HG02588 (cell line): ENCODE data around the gene DLG3.
A peak's percentile ranks its signal among the peaks of the same experiment; 100 is the strongest.
"Not testable (repeated sequence)": the region's sequence is repeated elsewhere in the genome, so short reads cannot be mapped to it uniquely, and the experiment has no call there.

Source experiments
- ATAC-seq: cut with Tn5 transposase; IDR thresholded peaks from one replicate; pipeline ENCODE4 v1.9.1; 2021; ENCODE audit warnings: mild to moderate bottlenecking, moderate library complexity; ENCODE audit not compliant: unreplicated experiment

Gene DLG3

DNA sequence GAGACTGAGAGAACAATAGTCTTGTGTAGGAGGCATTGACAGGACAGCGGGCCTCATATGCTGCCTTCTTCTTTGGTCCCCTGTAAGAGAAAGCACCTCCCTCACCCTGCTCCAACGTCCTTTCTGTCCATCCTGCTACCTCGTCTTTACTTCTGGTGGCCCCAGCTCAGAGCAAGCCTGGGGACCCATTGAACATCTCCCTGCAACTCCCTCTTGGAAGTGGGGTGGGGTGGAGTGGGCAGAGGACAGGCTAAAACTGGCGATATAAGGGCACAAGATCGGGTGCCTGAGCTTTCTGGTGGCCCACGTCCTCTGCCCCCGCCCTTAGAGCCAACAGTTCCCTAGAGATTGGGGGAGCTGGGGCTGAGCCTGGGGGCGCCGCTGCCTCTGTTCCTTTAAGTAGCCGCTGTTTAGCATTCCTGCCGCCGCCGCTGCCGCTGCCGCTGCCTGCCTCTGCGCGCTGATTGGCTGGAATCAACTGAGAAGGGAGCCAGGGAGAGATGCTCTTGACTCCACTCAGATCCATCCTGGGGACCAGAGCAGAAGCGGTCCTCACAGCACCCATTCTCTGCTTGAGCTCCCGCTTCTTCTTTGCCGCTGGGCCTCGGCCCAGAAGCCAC lies at the start of gene DLG3:
Gene DLG3 (plus strand): TSS at position 510 of the 620 bp plus-strand sequence. CDS start 367 bp downstream, outside the sequence.
- no peak for ATAC-seq

DNA sequence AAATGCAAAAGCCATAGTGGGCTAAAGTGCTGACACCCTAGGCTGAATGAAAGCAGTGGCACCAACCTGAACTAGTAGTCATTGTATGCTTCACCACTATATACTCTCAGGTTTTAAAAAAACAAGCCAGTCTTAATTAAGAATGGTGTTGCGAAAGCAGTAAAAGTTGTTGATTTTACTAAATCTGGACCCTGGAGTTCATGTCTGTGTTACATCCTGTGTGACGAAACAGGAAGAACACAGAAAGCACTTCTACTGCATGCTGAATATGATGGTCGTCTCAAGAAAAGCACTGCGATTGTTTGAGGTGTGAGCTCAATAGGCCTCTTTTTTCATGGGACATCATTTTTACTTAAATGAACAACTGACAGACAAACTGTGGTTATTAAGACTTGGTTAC lies 45.7 kb upstream of the DLG3 start:
- no peak for ATAC-seq

DNA sequence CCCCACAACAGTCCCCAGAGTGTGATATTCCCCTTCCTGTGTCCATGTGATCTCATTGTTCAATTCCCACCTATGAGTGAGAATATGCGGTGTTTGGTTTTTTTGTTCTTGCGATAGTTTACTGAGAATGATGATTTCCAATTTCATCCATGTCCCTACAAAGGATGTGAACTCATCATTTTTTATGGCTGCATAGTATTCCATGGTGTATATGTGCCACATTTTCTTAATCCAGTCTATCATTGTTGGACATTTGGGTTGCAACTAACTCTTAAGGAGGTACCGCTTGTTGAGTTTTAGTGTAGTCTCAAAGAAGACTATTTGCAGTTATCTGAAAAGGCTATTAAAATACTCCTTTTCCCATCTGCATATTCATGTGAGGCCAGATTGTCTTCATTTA lies 44.5 kb upstream of the DLG3 start:
- ATAC-seq: not testable (repeated sequence)

DNA sequence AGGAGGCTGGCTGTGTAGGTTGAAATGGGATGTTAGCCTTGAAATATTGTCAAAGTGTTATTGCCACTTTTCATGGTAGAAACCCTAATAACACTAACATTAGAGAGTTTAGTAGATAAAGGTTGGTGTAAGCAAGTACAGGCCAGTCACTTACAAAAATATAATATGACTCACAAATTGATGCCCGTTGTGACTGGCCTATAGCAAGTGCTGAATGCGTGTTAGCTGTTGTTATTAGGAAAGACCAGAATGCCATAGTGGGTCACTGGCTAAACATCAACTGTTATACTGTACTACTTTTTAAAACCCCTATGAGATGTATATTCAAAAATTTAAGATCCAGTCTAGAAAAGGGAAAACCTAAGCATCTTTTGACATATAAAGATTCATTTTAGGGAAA lies 41.9 kb upstream of the DLG3 start:
- ATAC-seq: no peak

DNA sequence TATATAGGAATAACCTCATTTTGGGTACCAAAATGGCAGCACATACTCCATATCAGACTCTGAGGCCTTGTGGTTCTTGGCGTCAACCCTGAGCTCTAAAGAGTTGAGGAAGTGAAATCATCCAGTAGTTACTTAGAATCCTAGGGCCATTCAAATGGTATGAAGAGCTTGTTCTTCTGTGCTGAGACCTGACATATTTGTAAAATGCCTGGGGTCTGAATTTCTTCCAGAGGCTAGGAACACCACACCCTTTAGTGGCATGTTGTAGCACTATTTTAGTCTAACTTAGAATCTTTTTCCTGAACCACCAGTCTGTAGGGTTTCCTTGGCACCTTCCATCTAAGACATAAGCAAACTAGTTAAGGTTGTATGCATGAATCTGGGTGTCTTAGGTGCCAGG lies 39.6 kb upstream of the DLG3 start:
- no peak for ATAC-seq

DNA sequence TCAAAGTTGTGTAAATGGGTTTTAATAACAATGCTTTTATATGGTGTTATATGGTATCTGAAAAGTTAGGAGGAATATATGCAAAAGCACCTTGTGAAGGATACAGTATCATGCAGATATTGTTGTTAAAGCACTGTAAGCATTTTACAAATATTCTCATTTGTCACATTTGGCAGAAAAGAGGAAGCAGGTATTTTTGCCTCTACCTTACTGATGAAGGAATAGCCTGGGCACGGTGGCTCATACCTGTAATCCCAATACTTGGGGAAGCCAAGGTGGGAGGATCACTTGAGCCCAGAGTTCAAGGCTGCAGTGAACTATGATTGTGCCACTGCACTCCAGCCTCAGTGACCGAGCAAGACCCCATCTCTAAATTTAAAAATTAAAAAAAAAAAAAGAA lies 33.7 kb upstream of the DLG3 start:
- ATAC-seq: no peak

DNA sequence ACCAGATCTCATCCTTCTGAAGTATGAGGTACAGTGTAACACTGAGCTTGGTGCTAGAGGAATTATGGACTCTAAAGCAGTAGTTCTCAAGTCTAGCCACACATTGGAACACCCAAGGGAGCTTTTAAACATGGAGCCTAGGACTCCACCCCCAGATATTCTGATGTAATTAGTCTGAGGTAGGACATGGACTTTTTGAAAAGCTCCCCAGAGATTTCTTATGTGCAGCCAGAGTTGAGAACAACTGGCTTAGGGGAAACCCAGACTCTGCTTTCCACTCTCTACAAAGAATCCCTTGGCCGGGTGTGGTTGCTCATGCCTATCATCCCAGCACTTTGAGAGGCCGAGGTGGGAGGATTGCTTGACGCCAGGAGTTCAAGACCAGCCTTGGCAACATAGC lies 33.2 kb upstream of the DLG3 start:
- no peak for ATAC-seq

DNA sequence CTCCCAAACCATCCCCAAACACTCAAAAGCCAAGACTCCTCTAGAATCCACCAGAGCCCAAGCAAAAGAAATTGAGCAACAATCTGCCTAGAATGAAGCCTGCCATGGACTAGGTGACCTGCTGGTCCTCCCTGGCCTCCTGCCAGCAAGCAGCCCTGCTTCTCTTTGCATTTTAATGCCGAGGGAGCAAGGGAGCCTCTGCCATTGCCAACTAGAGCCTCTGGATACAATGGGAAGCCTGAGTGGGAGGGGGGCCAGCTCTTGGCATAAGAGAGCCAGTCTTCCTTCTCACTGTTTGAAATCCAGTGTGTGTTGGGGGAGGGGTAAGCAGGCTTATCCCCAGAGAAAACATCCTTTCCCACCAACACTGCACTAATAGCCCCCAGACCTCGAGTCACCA lies 23.0 kb upstream of the DLG3 start:
- no peak for ATAC-seq

DNA sequence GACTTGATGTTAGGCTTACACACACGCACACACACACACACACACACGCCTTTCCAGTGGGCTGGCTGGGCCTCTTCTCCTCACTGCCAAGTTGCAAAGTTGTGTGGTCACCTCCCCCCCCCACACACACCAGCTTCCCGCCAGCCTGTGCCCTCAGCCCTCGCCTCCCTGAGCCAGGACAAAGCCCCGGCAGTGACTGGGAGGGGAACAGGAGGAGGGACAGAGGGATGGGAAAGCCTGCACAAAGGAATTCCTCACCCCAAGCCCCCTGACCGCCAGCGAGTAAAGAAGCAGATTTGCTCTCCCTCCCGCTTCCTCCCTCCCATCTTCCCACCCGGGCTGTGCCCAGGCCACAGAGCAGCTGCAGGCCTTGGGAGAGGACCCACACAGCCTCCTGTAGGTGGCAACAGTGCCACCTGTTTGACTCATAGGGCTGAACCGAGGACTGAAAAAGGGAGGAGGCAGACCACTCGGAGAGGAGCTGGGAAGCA lies 21.7 kb upstream of the DLG3 start, which contains the start of gene GDPD2:
Gene GDPD2 (plus strand): TSS at position 464 of the 491 bp plus-strand sequence. CDS start 1,671 bp downstream, outside the sequence.
- no peak for ATAC-seq

DNA sequence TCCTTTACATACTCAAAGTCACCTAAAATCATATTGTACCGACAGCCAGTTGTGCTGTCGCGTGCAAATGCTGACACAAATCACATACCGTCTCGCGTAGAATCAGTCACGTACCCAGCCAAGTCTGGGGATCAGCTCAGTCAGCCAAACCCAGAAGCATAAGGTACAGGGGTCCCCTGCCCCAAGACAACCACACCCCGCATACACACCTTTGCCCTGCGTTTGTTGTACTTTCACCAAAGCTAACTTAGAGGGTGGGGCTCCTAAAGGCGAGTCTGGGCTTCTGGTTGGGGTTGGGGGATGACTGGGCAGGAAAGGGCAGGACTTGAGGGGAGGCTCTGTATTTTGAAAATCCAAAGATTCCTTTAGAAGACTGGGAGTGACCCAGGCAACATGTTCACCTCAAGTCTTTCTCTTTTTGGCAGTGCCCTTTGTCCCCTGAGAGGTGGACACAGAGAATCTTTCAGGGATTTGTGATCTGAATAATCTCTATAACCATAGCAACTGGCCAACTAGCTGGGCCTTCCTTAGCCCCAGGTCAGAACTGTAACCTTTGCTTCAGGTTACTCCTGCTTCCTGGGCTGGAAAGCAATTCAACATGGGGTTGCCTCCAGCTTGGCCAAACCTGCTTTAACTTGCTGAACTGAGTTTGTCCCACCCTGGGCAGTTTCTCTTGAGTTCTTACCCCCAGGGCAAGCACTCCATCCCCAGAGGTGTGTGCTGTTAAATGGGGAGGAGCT lies 20.5 kb upstream of the DLG3 start:
- no peak for ATAC-seq

DNA sequence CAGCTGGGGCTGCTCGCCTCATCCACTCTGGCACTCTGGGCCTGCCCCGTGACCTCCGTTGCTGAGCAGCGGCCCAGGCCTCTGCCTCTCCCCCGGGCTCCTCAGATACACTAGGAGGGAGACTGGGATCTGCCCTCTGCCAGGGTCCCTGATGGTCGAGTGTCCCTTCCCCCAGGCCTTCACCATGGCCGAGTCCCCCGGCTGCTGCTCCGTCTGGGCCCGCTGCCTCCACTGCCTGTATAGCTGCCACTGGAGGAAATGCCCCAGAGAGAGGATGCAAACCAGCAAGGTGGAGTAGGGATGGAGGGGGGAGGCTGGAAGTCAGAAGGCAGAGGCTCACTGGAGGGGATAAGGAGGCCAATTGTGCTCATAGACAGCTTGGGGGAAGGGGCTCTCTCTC lies 19.8 kb upstream of the DLG3 start:
- ATAC-seq: no peak

DNA sequence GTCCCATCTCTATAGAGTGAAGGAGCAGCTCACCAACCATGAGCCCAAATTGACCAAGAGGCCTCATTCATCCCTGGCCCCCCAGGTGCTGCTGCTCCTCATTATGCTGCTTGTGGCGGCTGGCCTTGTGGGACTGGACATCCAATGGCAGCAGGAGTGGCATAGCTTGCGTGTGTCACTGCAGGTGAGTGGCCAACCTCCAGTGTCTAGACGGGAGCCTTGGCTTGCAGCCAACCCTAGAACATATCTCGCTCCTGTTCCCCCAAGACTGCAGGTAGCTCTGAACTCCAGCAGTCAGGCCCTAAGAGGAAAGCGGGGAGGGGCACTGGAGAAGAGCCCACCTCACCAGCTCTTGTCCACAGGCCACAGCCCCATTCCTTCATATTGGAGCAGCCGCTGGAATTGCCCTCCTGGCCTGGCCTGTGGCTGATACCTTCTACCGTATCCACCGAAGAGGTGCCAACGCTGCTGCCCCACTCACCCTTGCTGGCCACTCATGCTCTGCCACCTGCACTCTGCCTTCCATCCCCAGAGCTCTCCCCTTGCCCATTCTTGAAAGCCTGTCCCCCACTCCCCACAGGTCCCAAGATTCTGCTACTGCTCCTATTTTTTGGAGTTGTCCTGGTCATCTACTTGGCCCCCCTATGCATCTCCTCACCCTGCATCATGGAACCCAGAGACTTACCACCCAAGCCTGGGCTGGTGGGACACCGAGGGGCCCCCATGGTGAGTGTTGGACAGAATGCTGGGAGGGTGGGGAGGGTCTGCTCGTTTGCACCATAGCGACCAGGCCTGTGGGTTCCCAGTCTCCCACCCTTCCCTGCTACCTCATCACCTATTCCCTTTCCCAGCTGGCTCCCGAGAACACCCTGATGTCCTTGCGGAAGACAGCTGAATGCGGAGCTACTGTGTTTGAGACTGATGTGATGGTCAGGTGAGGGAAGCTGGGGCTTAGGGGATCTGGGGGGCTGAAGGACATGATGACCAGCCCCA lies 18.1 kb upstream of the DLG3 start:
- ATAC-seq: no peak

DNA sequence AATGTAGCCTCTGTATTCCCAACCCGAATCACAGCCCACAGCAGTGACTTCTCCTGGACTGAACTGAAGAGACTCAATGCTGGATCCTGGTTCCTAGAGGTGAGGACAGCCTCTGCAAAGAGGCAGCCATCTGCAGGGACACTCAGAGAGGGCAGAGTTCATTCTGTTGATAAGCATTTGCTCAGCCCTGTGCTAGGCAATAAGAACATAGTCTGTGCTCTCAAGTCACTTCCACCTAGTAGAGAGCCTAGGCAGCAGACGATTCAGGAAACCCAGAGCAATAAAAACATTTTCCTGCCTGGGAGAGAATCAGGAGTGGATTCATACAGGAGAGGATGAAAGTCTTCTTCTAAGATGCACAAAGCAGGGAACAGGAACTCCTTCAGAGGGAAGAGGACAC lies 17.3 kb upstream of the DLG3 start:
- no peak for ATAC-seq

DNA sequence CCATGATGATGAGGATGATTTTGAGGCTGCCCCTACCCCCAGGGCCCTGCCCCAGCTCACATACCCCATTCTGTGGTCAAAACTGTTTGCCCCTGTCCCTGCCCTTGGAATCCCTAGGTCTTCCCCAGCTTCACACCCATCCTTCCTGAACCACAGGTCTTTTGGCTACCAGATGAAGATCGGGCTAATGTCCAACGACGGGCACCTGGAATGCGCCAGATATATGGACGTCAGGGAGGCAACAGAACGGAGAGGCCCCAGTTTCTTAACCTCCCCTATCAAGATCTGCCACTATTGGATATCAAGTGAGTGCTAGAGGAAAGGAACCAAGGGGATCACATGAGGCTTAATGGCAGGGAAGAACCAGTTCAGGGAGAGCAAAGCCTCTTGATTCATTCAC lies 14.9 kb upstream of the DLG3 start:
- no peak for ATAC-seq

DNA sequence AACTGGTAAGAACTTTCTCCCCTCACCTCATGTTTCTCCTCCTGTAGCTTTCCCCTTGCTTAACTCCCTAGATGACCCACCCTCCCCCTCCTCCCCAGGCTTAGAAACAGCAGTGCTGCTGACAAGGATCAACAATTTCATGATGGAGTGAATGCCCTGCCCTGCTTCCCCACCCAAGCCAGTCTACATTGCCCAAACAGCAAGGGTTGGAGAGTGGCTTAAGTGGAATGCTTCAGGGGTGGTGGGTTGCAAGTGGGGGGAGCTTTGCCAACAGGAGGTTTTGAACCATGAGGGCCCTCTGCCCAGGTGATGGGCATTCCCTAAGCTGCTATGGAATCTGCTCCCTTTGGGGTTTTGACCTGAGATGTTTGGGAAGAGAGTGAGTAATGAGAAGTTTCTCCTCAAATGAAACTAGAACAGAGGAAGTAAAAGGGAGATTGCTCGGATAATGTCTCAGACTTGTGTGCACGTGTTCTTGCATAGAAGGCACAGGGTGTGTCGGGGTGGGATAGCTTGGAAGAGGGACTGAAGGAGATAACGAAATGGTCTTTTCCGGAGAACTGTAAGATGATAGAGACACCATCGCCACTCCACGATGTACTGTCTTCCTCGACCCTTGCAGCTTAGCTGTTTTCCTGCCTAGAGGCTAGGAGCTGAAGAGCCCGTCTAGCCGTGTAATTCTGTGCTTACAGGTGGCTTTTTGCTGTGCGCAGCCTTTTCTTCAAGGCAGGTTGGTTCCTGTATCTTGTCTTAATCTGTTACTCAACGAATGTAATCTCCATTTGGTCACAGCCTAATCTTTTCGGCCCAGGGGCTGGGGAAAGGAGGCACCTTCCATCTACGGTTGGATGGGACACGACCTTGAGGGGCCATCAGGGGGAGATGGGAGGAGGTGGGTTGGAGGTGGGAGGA lies 11.4 kb upstream of the DLG3 start:
- no peak for ATAC-seq

DNA sequence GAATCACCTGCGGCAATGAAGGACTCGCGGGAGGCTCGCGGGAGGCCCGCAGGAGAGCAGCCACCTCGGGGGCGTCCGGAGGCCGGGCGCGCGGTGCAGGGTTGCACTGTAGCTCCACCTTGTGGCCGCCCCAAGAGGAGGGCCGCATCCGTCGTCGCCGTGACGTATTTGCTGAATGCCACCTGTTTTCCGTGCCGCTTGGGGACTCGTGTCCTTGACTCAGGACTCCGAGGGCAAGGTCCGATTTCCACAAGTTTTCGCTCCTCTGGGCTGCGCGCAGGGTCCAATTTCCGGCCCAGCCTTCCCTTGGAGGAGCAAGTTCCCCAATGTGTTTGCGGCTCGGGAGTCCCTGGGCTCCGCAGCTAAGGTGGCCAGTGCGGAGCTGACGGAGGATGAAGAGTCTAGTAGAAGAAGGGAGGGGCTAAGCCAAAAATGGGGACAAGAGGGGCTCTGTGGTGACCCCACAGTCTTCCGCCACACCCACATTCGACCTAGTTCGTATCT lies 10.7 kb upstream of the DLG3 start:
- ATAC-seq: peak; percentile 69

DNA sequence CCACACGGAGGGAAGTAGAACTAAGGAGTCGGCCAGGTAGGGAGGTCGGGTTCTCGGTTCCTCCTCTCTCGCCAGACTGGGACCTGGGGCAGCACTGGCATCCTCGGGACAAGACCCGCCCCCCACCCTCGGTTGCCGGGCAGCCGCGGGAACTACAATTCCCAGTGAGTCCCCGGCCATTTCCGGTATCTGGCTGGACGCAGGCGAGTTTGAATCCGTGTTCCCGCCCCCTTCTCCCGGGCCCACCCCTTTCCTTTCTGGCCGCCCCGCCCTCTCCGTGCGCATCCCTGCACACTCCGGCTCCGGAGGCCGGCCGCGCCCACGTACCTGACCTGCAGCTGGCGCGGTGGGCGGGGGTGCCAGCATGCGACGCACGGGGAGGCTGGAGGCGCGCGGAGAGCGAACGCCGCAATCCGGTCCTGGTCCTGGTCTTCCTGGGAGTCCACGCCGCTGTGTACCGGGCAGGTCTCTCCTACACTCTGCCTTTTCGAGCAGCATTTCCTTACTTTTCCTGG lies 10.2 kb upstream of the DLG3 start:
- peak; percentile 63 for ATAC-seq

DNA sequence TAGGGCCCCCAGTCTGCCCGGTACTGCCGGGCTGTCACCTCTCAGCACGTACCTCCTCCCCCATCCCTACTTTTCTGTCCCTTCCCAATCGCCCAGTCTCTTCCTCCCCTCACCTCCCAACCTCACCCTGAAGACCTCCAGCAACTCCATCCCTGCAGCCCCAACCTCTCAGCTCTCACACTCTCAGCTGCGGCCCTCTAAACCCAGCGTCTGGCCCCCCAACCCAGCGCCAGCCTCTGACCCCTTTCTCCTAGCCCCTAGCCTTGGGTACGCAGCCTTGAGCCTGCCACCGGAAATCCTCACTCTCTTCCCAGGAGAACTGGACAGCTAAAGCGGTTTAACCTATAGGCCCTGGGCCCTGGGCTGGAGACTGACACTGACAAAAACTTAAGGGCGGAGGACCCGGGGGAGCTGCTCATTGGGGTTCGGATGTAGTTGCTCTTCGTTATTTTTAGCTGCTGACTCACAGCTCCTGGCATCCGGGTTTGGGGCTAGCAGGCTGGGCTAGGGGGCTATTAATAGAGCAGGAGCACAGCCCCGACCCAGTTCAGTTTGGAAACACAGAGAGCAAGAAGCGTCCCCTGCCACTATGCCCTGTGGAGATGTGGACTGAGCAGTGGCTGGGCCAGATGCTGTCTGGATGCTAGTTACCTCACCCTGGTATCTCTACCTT lies 9.6 kb upstream of the DLG3 start:
- no peak for ATAC-seq

DNA sequence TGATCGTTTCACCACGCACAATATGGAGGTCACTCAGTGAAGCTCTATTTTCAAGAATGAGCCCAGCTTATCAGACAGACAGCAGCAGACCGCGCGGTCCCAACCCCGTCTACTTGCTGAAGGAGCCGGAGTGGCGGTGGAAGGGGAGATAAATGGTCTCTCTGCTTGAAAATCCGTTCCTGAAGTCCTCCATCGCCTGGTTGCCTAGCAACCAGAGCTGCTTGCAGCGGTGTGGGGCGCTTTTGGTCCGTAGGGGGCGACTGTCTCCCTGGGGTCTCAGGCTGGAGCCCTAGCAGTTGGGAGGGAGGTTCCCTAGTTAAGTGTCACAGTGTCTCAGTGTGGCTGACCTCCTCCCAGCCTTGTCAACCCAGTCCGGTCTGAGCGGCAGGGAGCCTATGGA lies 8.3 kb upstream of the DLG3 start:
- no peak for ATAC-seq
